ENCODE data around the gene MAP3K12. TPM values are rescaled to one million over a fixed set of nuclear protein-coding genes. Genes with fewer than 3 reads are reported as not detected.

Gene MAP3K12
- total and polyA plus RNA-seq, 2 donors from 2014 or later: 15.2 to 21.8 TPM

DNA sequence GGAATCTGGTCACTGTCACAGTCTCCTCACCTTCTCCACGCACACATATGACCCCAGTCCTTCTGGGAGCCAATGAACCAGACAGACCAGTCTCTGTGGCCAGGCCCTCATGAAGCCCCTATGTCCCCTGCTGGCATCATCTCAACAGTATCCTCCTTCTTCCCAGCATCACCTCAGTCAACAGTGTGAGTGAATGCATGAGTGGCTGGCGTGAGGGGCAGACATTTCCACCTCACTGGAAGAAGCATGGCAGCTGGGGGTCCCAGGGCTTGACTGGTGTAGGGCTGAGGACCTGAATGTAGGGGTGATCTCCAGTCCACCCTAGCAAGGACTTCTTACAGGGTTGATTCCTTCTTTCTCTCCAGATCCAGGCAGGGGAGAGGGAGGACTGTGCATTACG, 1.8 kb downstream of the MAP3K12 start:
- Histone ChIP-seq H3K36me3 (ENCODE audit: control insufficient read depth in 2 of 3, insufficient read depth in 3 of 3, low read length in 3 of 3) (no peaks in the 10 kb centered on the region), H3K4me1 (ENCODE audit: control insufficient read depth in 2 of 3, insufficient read depth in 2 of 3, low read depth in 1 of 3, low read length in 3 of 3) (peaks cover 2 to 36% (median 27%) of the 10 kb centered on the region in 3 donors), H3K27me3 (ENCODE audit: control insufficient read depth, insufficient read depth, low read length) (no peaks in the 10 kb centered on the region), H3K9ac (ENCODE audit: low read length in 3 of 3) (no peak overlapping the region), H3K27ac (ENCODE audit: low read depth in 2 of 2, low read length in 2 of 2) (no peak overlapping the region), H3K9me3 (ENCODE audit: control insufficient read depth in 2 of 3, insufficient read depth in 1 of 3, low read length in 3 of 3) (no peaks in the 10 kb centered on the region), H3K4me3 (ENCODE audit: low read length in 3 of 3) (no peak overlapping the region)
- FAIRE-seq (no peak), DNase-seq (peak in 1 of 5 donors; percentile 48)
- intact Hi-C loops (cut with DNase I): no loop called here
- TF ChIP-seq, protein P1, sequence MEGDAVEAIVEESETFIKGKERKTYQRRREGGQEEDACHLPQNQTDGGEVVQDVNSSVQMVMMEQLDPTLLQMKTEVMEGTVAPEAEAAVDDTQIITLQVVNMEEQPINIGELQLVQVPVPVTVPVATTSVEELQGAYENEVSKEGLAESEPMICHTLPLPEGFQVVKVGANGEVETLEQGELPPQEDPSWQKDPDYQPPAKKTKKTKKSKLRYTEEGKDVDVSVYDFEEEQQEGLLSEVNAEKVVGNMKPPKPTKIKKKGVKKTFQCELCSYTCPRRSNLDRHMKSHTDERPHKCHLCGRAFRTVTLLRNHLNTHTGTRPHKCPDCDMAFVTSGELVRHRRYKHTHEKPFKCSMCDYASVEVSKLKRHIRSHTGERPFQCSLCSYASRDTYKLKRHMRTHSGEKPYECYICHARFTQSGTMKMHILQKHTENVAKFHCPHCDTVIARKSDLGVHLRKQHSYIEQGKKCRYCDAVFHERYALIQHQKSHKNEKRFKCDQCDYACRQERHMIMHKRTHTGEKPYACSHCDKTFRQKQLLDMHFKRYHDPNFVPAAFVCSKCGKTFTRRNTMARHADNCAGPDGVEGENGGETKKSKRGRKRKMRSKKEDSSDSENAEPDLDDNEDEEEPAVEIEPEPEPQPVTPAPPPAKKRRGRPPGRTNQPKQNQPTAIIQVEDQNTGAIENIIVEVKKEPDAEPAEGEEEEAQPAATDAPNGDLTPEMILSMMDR (IDR thresholded peaks at IDR 0.05; ENCODE audit: borderline replicate concordance, extremely low read depth, insufficient read depth): no peak

DNA sequence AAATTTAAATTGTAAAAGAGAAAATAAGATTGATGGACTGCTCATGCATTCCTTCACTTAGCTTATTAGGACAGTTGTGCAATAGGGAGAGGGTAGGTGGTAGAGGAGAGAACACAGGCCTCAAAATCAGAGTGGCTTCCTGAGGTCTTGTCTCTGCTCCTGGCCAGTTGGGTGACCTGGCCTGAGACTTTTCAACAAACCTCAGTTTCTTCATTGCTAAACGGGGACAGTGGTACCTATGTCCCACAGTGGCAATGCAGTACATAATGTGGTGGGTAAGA, 2.6 kb downstream of the MAP3K12 start:
- TF ChIP-seq, protein P1 (IDR thresholded peaks at IDR 0.05; ENCODE audit: borderline replicate concordance, extremely low read depth, insufficient read depth): no peak
- no peak for FAIRE-seq
- peak overlapping the region in 1 of 3 donors; percentile 30 for H3K9ac ChIP-seq (ENCODE audit: low read length in 3 of 3)
- H3K9me3 ChIP-seq (ENCODE audit: control insufficient read depth in 2 of 3, insufficient read depth in 1 of 3, low read length in 3 of 3): no peaks in the 10 kb centered on the region
- no peaks in the 10 kb centered on the region for H3K36me3 ChIP-seq (ENCODE audit: control insufficient read depth in 2 of 3, insufficient read depth in 3 of 3, low read length in 3 of 3)
- H3K4me3 ChIP-seq (ENCODE audit: low read length in 3 of 3): peak overlapping the region in 1 of 3 donors; percentile 13
- peak overlapping the region in 1 of 2 donors; percentile 8 for H3K27ac ChIP-seq (ENCODE audit: low read depth in 2 of 2, low read length in 2 of 2)
- peaks cover 1 to 29% (median 26%) of the 10 kb centered on the region in 3 donors for H3K4me1 ChIP-seq (ENCODE audit: control insufficient read depth in 2 of 3, insufficient read depth in 2 of 3, low read depth in 1 of 3, low read length in 3 of 3)
- intact Hi-C loops (cut with DNase I): no loop called here
- no peaks in the 10 kb centered on the region for H3K27me3 ChIP-seq (ENCODE audit: control insufficient read depth, insufficient read depth, low read length)
- no peak for DNase-seq

DNA sequence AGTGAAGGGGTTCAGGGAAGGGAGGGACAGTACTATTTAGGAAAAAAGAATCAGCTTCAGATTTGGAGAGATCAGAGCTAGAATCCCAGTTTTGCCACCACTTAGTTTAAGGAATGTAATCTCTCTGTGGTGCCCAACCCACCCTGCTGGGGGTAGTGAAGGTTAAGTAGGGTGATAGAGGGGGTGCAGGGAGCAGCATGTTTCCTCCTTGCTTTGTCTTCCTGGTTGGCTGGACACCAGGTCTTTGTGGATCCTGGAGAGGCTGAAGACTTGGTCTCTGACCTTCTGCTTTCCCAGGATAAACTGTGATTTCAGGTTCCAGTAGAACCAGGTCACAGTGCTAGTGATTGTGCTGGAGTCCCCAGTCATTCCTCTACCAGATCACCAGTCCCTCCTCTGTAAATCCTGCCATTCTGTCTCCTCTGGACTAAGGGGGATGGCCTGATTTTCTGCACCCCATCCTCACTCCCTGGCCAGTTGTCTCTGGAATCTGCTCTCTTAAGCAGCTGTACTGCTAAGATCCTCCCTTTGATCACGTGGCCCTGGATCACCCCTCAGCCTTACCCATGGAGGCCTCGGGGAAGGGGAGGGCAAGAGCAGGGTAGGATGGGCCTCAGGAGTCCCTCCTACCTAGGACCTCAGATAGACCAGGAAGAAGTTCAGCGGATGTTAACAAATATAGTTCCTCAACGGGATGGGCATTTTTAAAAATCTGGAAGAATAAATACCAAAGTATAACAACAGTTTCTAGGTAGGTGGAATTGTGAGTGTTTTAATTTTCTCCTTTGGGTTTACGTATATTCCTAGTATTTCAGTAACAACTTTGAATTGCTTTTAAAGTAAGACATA, 3.1 kb downstream of the MAP3K12 start:
- Histone ChIP-seq H3K9ac (ENCODE audit: low read length in 3 of 3) (peak overlapping the region in 1 of 3 donors; percentile 30), H3K4me3 (ENCODE audit: low read length in 3 of 3) (no peak overlapping the region), H3K4me1 (ENCODE audit: control insufficient read depth in 2 of 3, insufficient read depth in 2 of 3, low read depth in 1 of 3, low read length in 3 of 3) (peaks cover 0 to 26% (median 23%) of the 10 kb centered on the region in 3 donors), H3K9me3 (ENCODE audit: control insufficient read depth in 2 of 3, insufficient read depth in 1 of 3, low read length in 3 of 3) (no peaks in the 10 kb centered on the region), H3K27ac (ENCODE audit: low read depth in 2 of 2, low read length in 2 of 2) (peak overlapping the region; percentile 6 to 52), H3K36me3 (ENCODE audit: control insufficient read depth in 2 of 3, insufficient read depth in 3 of 3, low read length in 3 of 3) (no peaks in the 10 kb centered on the region), H3K27me3 (ENCODE audit: control insufficient read depth, insufficient read depth, low read length) (no peaks in the 10 kb centered on the region)
- DNase-seq: peak; percentile 72 to 91 (median 81)
- TF ChIP-seq, protein P1 (IDR thresholded peaks at IDR 0.05; ENCODE audit: borderline replicate concordance, extremely low read depth, insufficient read depth): no peak
- intact Hi-C loops (cut with DNase I): no loop called here
- no peak for FAIRE-seq

Measured in kidney (tissue), 14 donors.